Fibroblast of skin of right quadriceps (primary cell): ENCODE data around the gene MYBPC2.

Experiments
- DNase-seq: peaks from one replicate; pipeline ENCODE4 v3.0.0-alpha.2; 2013

MYBPC2 gene

GRCh38 chr19:50501568-50502475 is 69.1 kb downstream of the MYBPC2 start:
- no peak for DNase-seq

- DNase-seq = no peak
Measured at GRCh38 chr19:50505856-50506611, 73.3 kb downstream of the MYBPC2 start.

DNA sequence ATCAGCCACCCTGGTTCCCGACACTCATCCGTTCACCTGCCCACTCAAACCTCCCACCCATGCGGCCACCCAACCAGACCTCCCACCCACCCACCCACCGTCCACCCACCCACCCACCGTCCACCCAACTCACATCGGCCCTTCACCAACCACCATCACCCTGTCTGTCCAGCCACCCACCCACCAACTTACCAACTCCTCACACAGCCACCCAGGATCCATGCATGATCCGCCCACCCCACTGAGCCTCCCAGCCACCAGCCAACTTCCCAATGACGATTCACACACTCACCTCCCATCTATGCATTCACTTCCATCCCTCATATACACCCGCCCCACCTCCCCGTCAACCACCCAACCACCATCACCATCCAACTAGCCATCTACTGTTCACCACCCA is 74.0 kb downstream of the MYBPC2 start:
- DNase-seq = no peak

DNA sequence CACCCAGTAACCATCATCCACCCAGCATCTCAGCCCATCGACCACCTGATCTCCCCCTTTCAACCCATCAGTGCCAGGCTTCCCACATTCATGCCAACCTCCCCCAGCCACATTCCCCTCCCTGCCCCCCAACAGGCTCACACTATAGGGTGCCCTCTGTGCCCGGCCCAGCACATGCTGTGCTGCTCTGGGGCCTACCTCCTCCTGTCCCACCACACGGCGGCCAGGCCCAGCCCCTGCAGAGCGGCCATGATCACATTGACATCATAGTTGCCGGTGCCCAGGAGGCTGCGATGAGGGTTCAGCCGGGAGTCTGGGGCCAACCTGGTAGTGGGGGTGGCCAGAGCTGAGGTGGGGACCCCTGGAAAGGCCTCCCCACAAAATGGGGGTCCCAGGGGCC is 74.7 kb downstream of the MYBPC2 start:
- DNase-seq = no peak

DNA sequence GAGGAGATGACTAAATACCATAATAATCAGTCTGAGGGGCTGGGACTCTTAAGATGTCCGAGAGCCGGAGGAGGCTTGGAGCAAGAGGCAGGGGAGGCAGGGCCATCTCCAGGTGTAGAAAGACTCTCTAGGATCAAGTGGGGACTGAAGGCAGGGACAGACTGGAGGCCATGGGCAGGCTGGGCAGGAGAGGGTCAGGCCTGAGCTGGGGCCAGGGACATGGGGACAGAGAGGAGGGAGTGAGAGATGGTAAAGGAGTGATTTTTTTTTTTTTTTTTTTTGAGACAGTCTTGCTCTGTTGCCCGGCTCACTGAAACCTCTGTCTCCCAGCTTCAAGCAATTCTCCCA is 76.1 kb downstream of the MYBPC2 start:
- no peak for DNase-seq

DNA sequence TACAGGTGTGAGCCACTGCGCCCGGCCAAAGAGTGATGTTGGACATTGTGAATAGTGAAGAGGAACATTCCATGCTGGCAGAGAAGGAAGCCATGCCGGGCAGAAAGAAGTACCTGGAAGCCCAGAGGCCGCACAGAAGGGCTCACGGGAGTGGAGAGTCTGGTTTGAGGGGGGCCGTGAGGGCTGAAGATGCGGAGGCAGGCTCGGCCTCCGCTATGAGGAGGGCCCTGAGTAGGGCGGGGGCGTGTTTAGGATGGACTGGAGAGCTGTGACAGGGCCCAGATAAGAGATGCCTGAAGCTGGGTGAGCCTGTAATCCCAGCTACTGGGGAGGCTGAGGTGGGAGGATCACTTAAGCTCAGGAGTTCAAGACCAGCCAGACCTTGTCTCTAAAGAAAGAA is 76.7 kb downstream of the MYBPC2 start:
- DNase-seq = no peak

GRCh38 chr19:50510121-50510670 is 77.5 kb downstream of the MYBPC2 start:
- DNase-seq = no peak

GRCh38 chr19:50510700-50511068 is 78.0 kb downstream of the MYBPC2 start:
- no peak for DNase-seq

GRCh38 chr19:50511069-50511822 is 78.6 kb downstream of the MYBPC2 start, which contains the start of gene JOSD2:
Gene JOSD2, minus strand, starts transcription at chr19:50511191. Its CDS starts 760 bp downstream, at chr19:50510431.
- peak; percentile 100 for DNase-seq

- DNase-seq = no peak
Measured at GRCh38 chr19:50512112-50512998, 79.7 kb downstream of the MYBPC2 start.

GRCh38 chr19:50512999-50513745 is 80.5 kb downstream of the MYBPC2 start:
- DNase-seq = no peak

- no peak for DNase-seq
Measured at GRCh38 chr19:50513746-50514345, 81.2 kb downstream of the MYBPC2 start, which contains the start of gene ASPDH. Gene ASPDH, minus strand, starts transcription at chr19:50513913. Its CDS starts 90 bp downstream, at chr19:50513823.

- no peak for DNase-seq
Measured at GRCh38 chr19:50514346-50515167, 81.9 kb downstream of the MYBPC2 start.

- DNase-seq = no peak
Measured at GRCh38 chr19:50515168-50515561, 82.5 kb downstream of the MYBPC2 start.
